ENCODE data around the gene CCDC86.

Gene CCDC86

GRCh38 chr11:60854140-60854846 is 12.4 kb downstream of the CCDC86 start:
- DNase-seq: no peak

GRCh38 chr11:60854847-60855725 is 13.2 kb downstream of the CCDC86 start:
- no peak for DNase-seq

- DNase-seq: no peak
Observed at GRCh38 chr11:60855726-60856633, 14.1 kb downstream of the CCDC86 start, which contains the start of gene PTGDR2. Gene PTGDR2, minus strand, starts transcription at chr11:60855950. Its CDS starts 2,228 bp downstream, at chr11:60853722.

GRCh38 chr11:60857378-60858232 is 15.7 kb downstream of the CCDC86 start:
- DNase-seq: no peak

- DNase-seq: no peak
Observed at GRCh38 chr11:60858236-60858635, 16.3 kb downstream of the CCDC86 start.

GRCh38 chr11:60858731-60859464 is 17.0 kb downstream of the CCDC86 start:
- DNase-seq: no peak

- no peak for DNase-seq
Observed at GRCh38 chr11:60859616-60860250, 17.8 kb downstream of the CCDC86 start.

- peak; percentile 43 for DNase-seq
Observed at GRCh38 chr11:60860943-60861342, 19.0 kb downstream of the CCDC86 start.

GRCh38 chr11:60862171-60862570 is 20.3 kb downstream of the CCDC86 start:
- DNase-seq: no peak

- peak; percentile 48 for DNase-seq
Observed at GRCh38 chr11:60863550-60864521, 21.9 kb downstream of the CCDC86 start.

- DNase-seq: peak; percentile 29
Observed at GRCh38 chr11:60864856-60865513, 23.1 kb downstream of the CCDC86 start.

GRCh38 chr11:60866911-60867870 is 25.3 kb downstream of the CCDC86 start, which contains the start of gene ZP1:
Gene ZP1, plus strand, starts transcription at chr11:60867542. Its CDS starts 20 bp downstream, at chr11:60867562.
- DNase-seq: peak; percentile 48

- DNase-seq: peak; percentile 45
Observed at GRCh38 chr11:60867871-60868681, 26.2 kb downstream of the CCDC86 start.

GRCh38 chr11:60868682-60869450 is 27.0 kb downstream of the CCDC86 start:
- DNase-seq: peak; percentile 46

- peak; percentile 44 for DNase-seq
Observed at GRCh38 chr11:60869451-60869825, 27.5 kb downstream of the CCDC86 start.

GRCh38 chr11:60870276-60870675 is 28.4 kb downstream of the CCDC86 start:
- DNase-seq: no peak
